GM19455 (cell line): ENCODE results near the gene XYLT1.
A peak's percentile ranks its signal among the peaks of the same experiment; 100 is the strongest.
"Not testable (repeated sequence)": the region's sequence is repeated elsewhere in the genome, so short reads cannot be mapped to it uniquely, and the experiment has no call there.

Experiments
- ATAC-seq: cut with Tn5 transposase; IDR thresholded peaks from one replicate; pipeline ENCODE4 v1.9.1; 2021; ENCODE audit not compliant: unreplicated experiment

Gene XYLT1

DNA sequence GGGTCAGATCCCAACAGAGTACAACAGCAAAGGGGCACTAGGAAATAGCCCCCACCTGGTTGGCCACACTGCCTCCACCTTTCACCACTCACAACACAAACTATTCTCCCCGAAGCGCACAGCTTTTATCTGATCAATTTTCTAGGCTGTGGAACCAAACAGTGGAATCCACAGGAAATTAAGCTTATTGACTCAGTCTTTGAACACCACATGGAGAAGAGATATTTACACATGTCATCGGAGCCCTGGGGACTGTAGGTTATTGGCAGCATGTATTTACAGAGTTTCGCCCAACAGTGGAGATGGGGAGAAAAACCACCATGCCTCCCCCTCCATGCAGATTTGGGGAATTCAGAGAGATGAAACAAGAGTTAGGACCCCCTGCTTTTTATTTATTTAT, 154.8 kb downstream of the XYLT1 start:
- ATAC-seq, result no peak

DNA sequence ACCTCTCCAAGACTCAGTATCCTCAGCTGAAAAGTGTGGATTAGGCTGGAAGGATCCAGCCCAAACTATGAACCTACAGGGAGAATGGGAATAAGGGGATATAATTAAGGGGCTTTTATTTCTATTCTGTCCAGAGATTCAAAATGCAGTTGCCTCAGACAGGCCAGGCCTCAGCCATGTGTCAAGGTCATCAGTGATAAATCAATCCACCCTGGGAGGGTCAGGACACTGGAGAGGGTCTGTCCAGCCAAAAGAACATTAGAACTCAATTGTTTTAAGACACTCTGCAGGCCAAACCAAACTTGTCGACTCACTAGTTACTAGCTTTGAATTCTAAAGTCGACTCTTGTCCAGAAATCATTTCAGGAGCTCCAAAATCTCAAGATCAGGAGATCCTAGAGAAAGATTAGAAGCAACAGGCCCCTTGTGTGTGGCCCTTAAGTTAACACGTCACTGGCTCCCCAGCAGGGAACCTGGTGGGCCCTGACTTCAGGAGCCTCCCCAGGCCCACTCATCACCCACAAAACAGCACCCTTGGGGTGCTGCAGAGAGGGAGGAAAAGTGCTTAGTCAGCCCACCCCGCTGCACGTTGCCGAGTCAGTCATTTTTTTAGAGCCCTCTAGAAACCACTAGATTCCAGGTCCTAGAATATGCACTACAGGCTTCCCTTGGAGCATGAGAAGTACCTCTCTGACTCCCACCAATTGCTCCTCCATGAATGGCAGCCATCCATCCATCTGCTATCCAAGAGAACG, 156.8 kb downstream of the XYLT1 start:
- ATAC-seq, result no peak

DNA sequence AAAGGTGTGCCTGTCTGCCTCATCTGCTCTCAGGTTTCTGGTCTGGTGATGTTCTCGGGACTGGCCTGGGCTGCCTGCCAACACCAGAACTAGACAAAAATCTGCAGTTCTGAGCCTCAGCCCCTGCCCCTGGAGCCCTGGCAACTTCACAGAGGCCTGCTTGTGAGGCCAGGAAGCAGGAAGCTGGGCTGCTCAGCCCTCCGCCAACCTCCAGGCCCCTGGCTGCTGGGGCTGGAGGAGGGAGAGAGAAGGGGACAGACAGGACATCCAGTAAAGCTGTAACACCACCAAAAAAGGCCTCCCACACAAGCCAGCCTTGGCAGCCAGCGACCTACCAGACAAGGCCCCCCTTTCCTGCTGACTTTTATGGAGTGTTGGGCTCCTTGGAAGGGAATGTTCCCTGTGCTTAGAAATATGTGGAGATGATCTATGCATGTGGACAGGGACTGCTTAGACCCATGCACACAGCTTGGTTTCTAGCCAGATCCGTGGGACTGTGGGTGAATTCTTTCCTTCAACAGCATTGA, 157.6 kb downstream of the XYLT1 start:
- no peak for ATAC-seq

- no peak for ATAC-seq
These were observed 158.6 kb downstream of the XYLT1 start for GRCh38 chr16:17312094-17312710.

DNA sequence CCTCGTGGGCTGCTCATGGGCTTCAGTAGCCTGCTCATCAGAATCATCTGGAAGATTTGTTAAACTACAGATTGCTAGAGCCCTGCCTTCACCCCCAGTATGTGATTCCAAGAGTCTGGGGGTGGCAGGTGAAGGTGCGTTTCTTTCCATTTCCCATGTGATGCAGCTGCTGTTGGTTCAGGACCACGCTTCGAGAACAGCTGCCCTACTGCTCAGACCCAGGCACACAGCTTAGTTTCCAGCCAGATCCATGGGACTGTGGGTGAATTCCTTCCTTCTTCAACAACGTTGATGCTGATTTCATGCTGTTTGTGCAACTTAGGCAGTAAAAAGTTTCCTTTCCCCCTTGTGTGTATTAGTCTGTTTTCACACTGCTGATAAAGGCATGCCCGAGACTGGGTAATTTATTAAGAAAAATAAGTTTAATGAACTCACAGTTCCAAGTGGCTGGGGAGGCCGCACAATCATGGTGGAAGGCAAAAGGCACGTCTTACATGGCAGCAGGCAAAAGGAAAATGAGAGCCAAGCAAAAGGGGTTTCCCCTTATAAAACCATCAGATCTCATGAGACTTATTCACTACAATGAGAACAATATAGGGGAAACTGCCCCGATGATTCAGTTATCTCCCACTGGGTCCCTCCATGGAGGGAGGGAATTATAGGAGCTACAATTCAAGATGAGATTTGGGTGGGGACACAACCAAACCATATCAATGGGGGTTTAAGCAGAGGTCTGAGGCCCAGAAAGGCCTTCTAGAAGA, 159.2 kb downstream of the XYLT1 start:
- no peak for ATAC-seq

GRCh38 chr16:17309510-17309909, 161.2 kb downstream of the XYLT1 start:
- no peak for ATAC-seq

GRCh38 chr16:17308186-17308585, 162.6 kb downstream of the XYLT1 start:
- no peak for ATAC-seq

GRCh38 chr16:17307504-17307903, 163.3 kb downstream of the XYLT1 start:
- no peak for ATAC-seq

DNA sequence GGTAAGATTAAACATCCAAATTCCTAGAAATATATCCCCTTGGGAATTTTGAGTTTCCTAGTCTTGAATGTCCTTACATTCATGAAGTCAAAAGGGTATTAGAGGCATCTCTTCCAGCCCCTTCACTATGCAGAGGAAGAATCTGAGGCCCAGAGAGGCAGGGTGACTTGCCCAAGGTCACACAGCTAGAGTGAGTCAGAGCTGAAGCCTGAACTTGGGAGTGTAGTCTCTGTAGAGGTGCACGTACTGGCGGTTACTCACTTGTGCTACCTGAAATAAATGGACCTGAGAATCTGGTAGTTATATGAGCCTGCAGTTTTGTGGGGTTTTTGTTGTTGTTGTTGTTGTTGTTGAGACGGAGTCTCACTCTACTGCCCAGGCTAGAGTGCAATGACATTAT, 164.0 kb downstream of the XYLT1 start:
- ATAC-seq, result no peak

- not testable (repeated sequence) for ATAC-seq
These were observed 164.5 kb downstream of the XYLT1 start for GRCh38 chr16:17306211-17306610.

- no peak for ATAC-seq
These were observed 165.1 kb downstream of the XYLT1 start for GRCh38 chr16:17305694-17306093.

- no peak for ATAC-seq
These were observed 166.2 kb downstream of the XYLT1 start for GRCh38 chr16:17304491-17305119.

GRCh38 chr16:17304106-17304490, 166.7 kb downstream of the XYLT1 start:
- ATAC-seq, result no peak

DNA sequence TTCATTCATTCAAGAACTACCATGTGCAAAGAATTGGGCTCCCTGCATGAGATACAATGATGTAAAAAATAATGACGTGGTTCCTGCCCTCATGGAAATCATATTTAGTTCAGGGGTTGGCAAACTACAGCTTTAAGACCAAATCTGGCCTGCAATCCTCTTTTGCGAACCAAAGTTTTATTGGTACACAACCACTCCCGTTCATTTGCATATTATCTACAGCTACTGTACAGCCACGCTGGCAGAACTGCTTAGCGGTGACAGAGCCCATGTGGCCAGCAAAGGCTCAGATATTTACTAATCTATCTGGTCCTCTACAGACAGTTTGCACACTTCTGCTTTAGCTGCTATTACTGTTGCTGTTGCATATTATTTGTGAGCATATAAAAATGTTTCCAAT, 167.7 kb downstream of the XYLT1 start:
- no peak for ATAC-seq

- ATAC-seq, result no peak
These were observed 168.1 kb downstream of the XYLT1 start for GRCh38 chr16:17302620-17303019.

GRCh38 chr16:17302214-17302613, 168.5 kb downstream of the XYLT1 start:
- ATAC-seq, result peak; percentile 8

DNA sequence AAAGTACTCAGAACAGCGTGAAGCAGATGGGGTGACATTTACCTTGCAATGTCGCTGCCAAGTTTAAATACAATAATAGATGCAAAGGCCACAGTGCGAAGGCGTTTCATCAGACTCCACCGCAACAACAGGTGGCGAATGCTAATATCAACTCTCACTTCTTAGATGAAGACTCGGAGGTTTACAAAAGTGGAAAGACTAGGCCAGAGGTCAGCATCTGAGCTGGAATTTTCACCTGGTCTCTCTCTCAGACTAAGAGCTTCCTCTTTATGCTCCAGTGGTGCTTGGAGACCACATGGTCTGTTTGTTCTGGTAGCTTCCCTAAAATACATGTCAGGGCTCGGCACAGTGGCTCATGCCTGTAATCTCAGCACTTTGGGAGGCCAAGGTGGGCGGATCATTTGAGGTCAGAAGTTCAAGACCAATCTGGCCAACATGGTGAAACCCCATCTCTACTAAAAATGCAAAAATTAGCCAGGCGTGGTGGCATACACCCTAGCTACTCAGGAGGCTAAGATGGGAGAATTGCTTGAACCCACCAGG, 169.1 kb downstream of the XYLT1 start:
- peak; percentile 78 for ATAC-seq

DNA sequence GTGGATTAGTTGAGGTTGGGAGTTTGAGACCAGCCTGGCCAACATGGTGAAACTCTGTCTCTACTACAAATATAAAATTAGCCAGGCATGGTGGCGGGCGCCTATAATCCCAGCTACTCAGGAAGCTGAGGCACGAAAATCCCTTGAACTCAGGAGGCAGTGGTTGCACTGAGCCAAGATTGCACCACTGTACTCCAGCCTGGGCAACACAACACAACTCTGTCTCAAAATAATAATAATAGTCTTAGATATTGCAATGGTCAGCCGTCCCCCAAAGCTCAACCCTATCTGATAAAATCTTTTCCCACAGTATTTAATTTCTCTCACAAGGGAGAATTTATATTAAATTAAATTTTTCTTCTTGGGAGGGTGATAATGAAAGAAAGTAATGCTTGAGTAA, 169.6 kb downstream of the XYLT1 start:
- no peak for ATAC-seq

DNA sequence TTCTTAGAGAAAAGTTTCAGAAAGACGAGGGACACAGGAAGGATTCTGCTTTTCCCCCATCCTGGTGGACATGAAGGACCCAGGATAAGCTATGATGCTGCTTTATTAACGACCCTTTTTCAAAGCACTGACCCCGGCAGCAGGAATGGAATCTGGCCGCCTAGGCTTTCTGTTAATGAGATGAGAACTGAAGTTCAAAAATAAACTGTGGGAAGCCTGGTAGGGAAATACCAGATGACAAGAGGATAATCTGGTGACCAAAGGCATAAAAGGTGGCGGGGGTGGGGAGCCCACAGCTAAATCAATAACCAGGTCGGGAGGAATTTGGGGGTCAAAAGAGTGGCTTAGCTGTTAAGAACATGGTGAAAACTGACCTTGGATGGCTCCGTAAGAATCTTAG, 171.0 kb downstream of the XYLT1 start:
- no peak for ATAC-seq

DNA sequence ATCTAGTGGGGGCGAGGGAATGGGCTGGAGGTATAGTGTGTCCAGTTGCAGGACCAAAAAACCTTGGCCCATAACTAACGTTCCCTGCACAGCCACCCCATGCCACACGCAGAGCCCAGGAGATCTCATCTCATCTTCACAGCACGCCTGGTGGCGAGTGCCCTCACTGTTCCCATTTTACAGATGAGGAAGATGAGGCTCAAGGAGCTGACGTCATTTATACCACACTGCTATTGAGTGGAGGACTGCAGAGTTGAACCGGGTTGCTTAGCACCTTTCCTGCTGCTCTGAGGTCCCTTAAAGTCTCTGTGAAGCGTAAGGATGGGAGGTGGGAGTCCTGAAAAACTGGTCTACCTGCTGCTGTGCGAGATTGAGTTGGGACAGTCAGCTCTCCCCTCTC, 172.5 kb downstream of the XYLT1 start:
- ATAC-seq, result no peak

DNA sequence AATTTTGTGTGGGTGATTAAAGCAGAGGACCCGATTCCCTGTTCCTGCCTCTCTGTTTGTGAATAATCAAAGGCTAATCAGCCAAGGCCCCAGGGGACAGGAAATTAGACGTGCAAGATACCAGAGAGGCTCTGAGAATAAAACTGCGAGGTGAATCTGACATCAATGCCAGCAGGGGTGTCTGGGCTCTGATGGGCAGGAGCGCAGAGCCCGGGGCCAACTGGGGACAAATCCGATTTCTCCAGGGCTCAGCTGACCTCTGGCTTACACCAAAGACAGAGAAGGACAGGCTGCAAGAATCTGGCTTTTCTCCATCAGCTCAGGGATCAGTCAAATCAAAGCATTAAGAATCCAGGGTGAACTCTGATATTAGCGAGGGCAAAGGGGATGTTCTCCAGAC, 174.3 kb downstream of the XYLT1 start:
- ATAC-seq, result no peak
